Measurements from ENCODE around the gene SLC25A13. TPM values are rescaled to one million over a fixed set of nuclear protein-coding genes. Genes with fewer than 3 reads are reported as not detected.

Gene SLC25A13
- total RNA-seq, 1 experiment from 2014 or later, result 102 TPM

- no peaks in the 10 kb centered on the region for H3K9me3 Mint-ChIP-seq (ENCODE audit: unreplicated experiment)
- no TSS peak for BruUV-seq (replicated peaks)
- Histone ChIP-seq H3K4me3 (ENCODE audit: low read depth, low read length) (no peak overlapping the region), H3K27me3 (replicated peaks; ENCODE audit: control insufficient read depth, insufficient read depth, low read length) (no peaks in the 10 kb centered on the region), H3K4me1 (no peaks in the 10 kb centered on the region), H3K36me3 (ENCODE audit: control insufficient read depth, insufficient read depth, low read length) (no peaks in the 10 kb centered on the region), H3K9me3 (no peaks in the 10 kb centered on the region)
- intact Hi-C loops (cut with micrococcal nuclease; ENCODE audit: unreplicated experiment), result no loop called here
- CTCF ChIA-PET, result no interaction called here
- H3K36me3 Mint-ChIP-seq (ENCODE audit: insufficient read depth, unreplicated experiment), result no peaks in the 10 kb centered on the region
- peaks cover 3% of the 10 kb centered on the region for H3K27me3 Mint-ChIP-seq (ENCODE audit: insufficient read depth, unreplicated experiment)
- POLR2A ChIA-PET, result no interaction called here
- no peaks in the 10 kb centered on the region for H3K4me1 Mint-ChIP-seq (ENCODE audit: low read depth, unreplicated experiment)
- TF ChIP-seq CTCF (IDR thresholded peaks at IDR 0.05; ENCODE audit: insufficient read depth in 1 of 2, low read depth in 1 of 2, low read length in 1 of 2, severe bottlenecking in 1 of 2, unreplicated experiment in 1 of 2), result no peak
- H3K27ac Mint-ChIP-seq (ENCODE audit: unreplicated experiment), result no peak overlapping the region
- no peak overlapping the region for H3K4me3 Mint-ChIP-seq (ENCODE audit: unreplicated experiment)
- no peak for DNase-seq
These were observed 216.9 kb downstream of the SLC25A13 start for GRCh38 chr7:96104984-96105383.

- no peaks in the 10 kb centered on the region for H3K9me3 ChIP-seq
- no peak for TF ChIP-seq CTCF (IDR thresholded peaks at IDR 0.05; ENCODE audit: insufficient read depth in 1 of 2, low read depth in 1 of 2, low read length in 1 of 2, severe bottlenecking in 1 of 2, unreplicated experiment in 1 of 2)
- intact Hi-C loops (cut with micrococcal nuclease; ENCODE audit: unreplicated experiment), result no loop called here
- Mint-ChIP-seq H3K27ac (ENCODE audit: unreplicated experiment) (no peak overlapping the region), H3K9me3 (ENCODE audit: unreplicated experiment) (no peaks in the 10 kb centered on the region), H3K27me3 (ENCODE audit: insufficient read depth, unreplicated experiment) (no peaks in the 10 kb centered on the region), H3K36me3 (ENCODE audit: insufficient read depth, unreplicated experiment) (no peaks in the 10 kb centered on the region), H3K4me1 (ENCODE audit: low read depth, unreplicated experiment) (no peaks in the 10 kb centered on the region), H3K4me3 (ENCODE audit: unreplicated experiment) (no peak overlapping the region)
- no peaks in the 10 kb centered on the region for H3K36me3 ChIP-seq (ENCODE audit: control insufficient read depth, insufficient read depth, low read length)
- H3K4me3 ChIP-seq (ENCODE audit: low read depth, low read length), result no peak overlapping the region
- BruUV-seq (replicated peaks), result no TSS peak
- ChIA-PET CTCF (interaction anchor here (0.8 kb wide), 1 partner anchor 27 kb away, joined by 3 read pairs; no protein-coding TSS in a partner anchor), POLR2A (no interaction called here)
- DNase-seq, result no peak
- no peaks in the 10 kb centered on the region for H3K4me1 ChIP-seq
- H3K27me3 ChIP-seq (replicated peaks; ENCODE audit: control insufficient read depth, insufficient read depth, low read length), result no peaks in the 10 kb centered on the region
These were observed 219.6 kb downstream of the SLC25A13 start for GRCh38 chr7:96102096-96102811.

GRCh38 chr7:96100737-96101136, 221.2 kb downstream of the SLC25A13 start:
- H3K36me3 ChIP-seq (ENCODE audit: control insufficient read depth, insufficient read depth, low read length), result no peaks in the 10 kb centered on the region
- no peaks in the 10 kb centered on the region for H3K36me3 Mint-ChIP-seq (ENCODE audit: insufficient read depth, unreplicated experiment)
- no peaks in the 10 kb centered on the region for H3K9me3 Mint-ChIP-seq (ENCODE audit: unreplicated experiment)
- ChIA-PET POLR2A (no interaction called here), CTCF (interaction anchor here (0.6 kb wide), 1 partner anchor 991 kb away, joined by 3 read pairs; no protein-coding TSS in a partner anchor)
- H3K27ac Mint-ChIP-seq (ENCODE audit: unreplicated experiment), result no peak overlapping the region
- H3K27me3 Mint-ChIP-seq (ENCODE audit: insufficient read depth, unreplicated experiment), result no peaks in the 10 kb centered on the region
- no peak for DNase-seq
- no peaks in the 10 kb centered on the region for H3K9me3 ChIP-seq
- H3K4me3 Mint-ChIP-seq (ENCODE audit: unreplicated experiment), result no peak overlapping the region
- no peaks in the 10 kb centered on the region for H3K27me3 ChIP-seq (replicated peaks; ENCODE audit: control insufficient read depth, insufficient read depth, low read length)
- TF ChIP-seq CTCF (IDR thresholded peaks at IDR 0.05; ENCODE audit: insufficient read depth in 1 of 2, low read depth in 1 of 2, low read length in 1 of 2, severe bottlenecking in 1 of 2, unreplicated experiment in 1 of 2), result no peak
- no TSS peak for BruUV-seq (replicated peaks)
- intact Hi-C loops (cut with micrococcal nuclease; ENCODE audit: unreplicated experiment), result no loop called here
- no peaks in the 10 kb centered on the region for H3K4me1 ChIP-seq
- no peaks in the 10 kb centered on the region for H3K4me1 Mint-ChIP-seq (ENCODE audit: low read depth, unreplicated experiment)
- no peak overlapping the region for H3K4me3 ChIP-seq (ENCODE audit: low read depth, low read length)

All from Caco-2 (cell line).